HepG2 (cell line): ENCODE data around the gene NTM. TPM values are rescaled to one million over a fixed set of nuclear protein-coding genes. Genes with fewer than 3 reads are reported as not detected.

Source experiments
- ATAC-seq: fragments of 200-7000 bp; cut with Tn5 transposase; 3 replicates; pipeline ENCODE4 v1.9.1; 2020; ENCODE audit warnings: mild to moderate bottlenecking, moderate library complexity
- BruUV-seq: library from RNA; stranded (reverse); fragments of 400-500 nt; replicated peaks from 2 replicates; lab custom pipeline; 2021; lab: Mats Ljungman, UMichigan
- CTCF ChIA-PET: fragments of 300-600 bp; formaldehyde crosslinking; extraction: SDS; loops from one replicate; lab custom pipeline; 2021; ENCODE audit warnings: low total read pairs, inconsistent platforms, low intra/inter-chr PET ratio; lab: Yijun Ruan, JAX
- POLR2A ChIA-PET: fragments of 350-600 bp; sonication (Branson Sonifier 250); formaldehyde crosslinking; loops from one replicate; lab custom pipeline; 2020; ENCODE audit warnings: antibody characterized with exemption, inconsistent platforms; lab: Yijun Ruan, JAX
- DNase-seq: peaks from one replicate; pipeline ENCODE4 v3.0.0-alpha.2; 2015; ENCODE audit warnings: low spot score
- FAIRE-seq: peaks from 3 replicates; lab custom pipeline; 2011; peaks lifted over from hg19 to GRCh38; lab: Jason Lieb, UNC
- H2AFZ ChIP-seq: one replicate; pipeline ENCODE4 v1.6.1; 2011; ENCODE audit warnings: low read length, inconsistent platforms
- H3K27ac ChIP-seq: fragments of 300-600 bp; 3 replicates; pipeline ENCODE4 v1.8.0; 2011; ENCODE audit warnings: mixed run types, mild to moderate bottlenecking, mixed read lengths, low read length, inconsistent platforms; ENCODE audit not compliant: insufficient read depth; ENCODE audit errors: extremely low read length
- H3K27me3 ChIP-seq, 2 experiments: fragments of 200-600 bp in 1 of 2; 2 replicates in 1 of 2; 3 replicates in 1 of 2; pipeline versions ENCODE4 v1.6.0 to v1.8.0; 2011; ENCODE audit warnings: low read length in 2 of 2, mild to moderate bottlenecking in 2 of 2, moderate library complexity in 2 of 2, inconsistent platforms in 1 of 2; ENCODE audit not compliant: insufficient read depth in 2 of 2, control insufficient read depth in 1 of 2
- H3K36me3 ChIP-seq, 2 experiments: fragments of 200-600 bp in 1 of 2; replicated peaks in 1 of 2; 2 replicates in 1 of 2; 3 replicates in 1 of 2; pipeline versions ENCODE4 v1.5.1 to v1.8.0; 2011; ENCODE audit warnings: low read length in 2 of 2, inconsistent platforms in 1 of 2; ENCODE audit not compliant: insufficient read depth in 2 of 2, control insufficient read depth in 1 of 2
- H3K4me1 ChIP-seq: 2 replicates; pipeline ENCODE4 v1.5.1; 2012; ENCODE audit warnings: low read length, inconsistent platforms; ENCODE audit not compliant: insufficient read depth
- H3K4me2 ChIP-seq: 2 replicates; pipeline ENCODE4 v1.6.0; 2011; ENCODE audit warnings: low read depth, low read length, inconsistent platforms
- H3K4me3 ChIP-seq, 3 experiments: fragments of 200-600 bp in 1 of 3; sonication (generic), shearing (Covaris generic) in 1 of 3; replicated peaks in 1 of 3; 2 replicates each; pipeline ENCODE4 v1.5.1; 2011 to 2016; ENCODE audit warnings: low read length in 3 of 3, inconsistent platforms in 2 of 3, low read depth in 2 of 3, mild to moderate bottlenecking in 2 of 3, control low read depth in 1 of 3, mixed read lengths in 1 of 3; ENCODE audit not compliant: insufficient read depth in 1 of 3
- H3K79me2 ChIP-seq: one replicate; pipeline ENCODE4 v1.6.1; 2011; ENCODE audit warnings: low read length, inconsistent platforms; ENCODE audit not compliant: insufficient read depth
- H3K9ac ChIP-seq: 2 replicates; pipeline ENCODE4 v1.6.0; 2011; ENCODE audit warnings: mild to moderate bottlenecking, low read depth, low read length, inconsistent platforms; ENCODE audit not compliant: insufficient read depth
- H3K9me3 ChIP-seq: 2 replicates; pipeline ENCODE4 v1.5.1; 2012; ENCODE audit warnings: mild to moderate bottlenecking, low read length
- H4K20me1 ChIP-seq: 2 replicates; pipeline ENCODE4 v1.6.0; 2011; ENCODE audit warnings: inconsistent platforms, mild to moderate bottlenecking, low read length, moderate library complexity; ENCODE audit not compliant: insufficient read depth
- NFE2L2 ChIP-seq: fragments of 150-350 bp; IDR thresholded peaks from 2 replicates; pipeline ENCODE4 v1.6.1; 2014; ENCODE audit warnings: low read length
- SRF ChIP-seq: IDR thresholded peaks from 2 replicates; pipeline ENCODE4 v1.6.1; 2011; ENCODE audit warnings: mild to moderate bottlenecking, low read depth, low read length, moderate library complexity
- ZKSCAN1 ChIP-seq: fragments of 150-350 bp; IDR thresholded peaks from 2 replicates; pipeline ENCODE4 v1.6.1; 2014; ENCODE audit warnings: low read length
- ZNF3 ChIP-seq: IDR thresholded peaks from 2 replicates; pipeline ENCODE4 v1.7.0; 2017; ENCODE audit warnings: inconsistent platforms
- ZNF652 ChIP-seq: IDR thresholded peaks from 2 replicates; pipeline ENCODE4 v1.6.1; 2016; ENCODE audit warnings: low read depth, borderline replicate concordance
- WGBS: methylation state at CpG from one replicate; pipeline ENCODE4 v1.1.6; 2017; ENCODE audit warnings: low lambda C conversion rate; 5-methylcytosine and 5-hydroxymethylcytosine counted together
- in situ Hi-C: cut with HindIII; loops from 2 replicates; pipeline ENCODE4 v1.10.0; 2017; ENCODE audit warnings: low pct_unique_long_range_greater_than_20kb; ENCODE audit not compliant: extremely low pct_ligation_motif_present
- intact Hi-C: fragments of 100-400 bp; cut with micrococcal nuclease; formaldehyde crosslinking; loops from one replicate; pipeline ENCODE4 v1.10.0; 2022; ENCODE audit not compliant: unreplicated experiment
- polyA plus RNA-seq, 8 experiments: library from polyadenylated mRNA; depleted of rRNA in 3 of 8; stranded (reverse) in 7 of 8; unstranded in 1 of 8; fragments of >200 nt; fragmentation: Illumina TruSeq in 4 of 8; extraction: Trizol in 4 of 8; gene quantifications; 2 replicates each; pipeline versions ENCODE4 v1.2.1 to v1.2.3, GENCODE V29; 2011 to 2016; ENCODE audit warnings: low read depth in 4 of 8, missing spikeins in 1 of 8, mixed read lengths in 1 of 8; ENCODE audit not compliant: insufficient read depth in 1 of 8
- total RNA-seq, 5 experiments: library from RNA; depleted of rRNA; stranded (reverse); fragments of >200 nt; fragmentation: Illumina TruSeq; extraction: Trizol; gene quantifications; 2 replicates each; pipeline ENCODE4 v1.2.3, GENCODE V29; 2016; ENCODE audit warnings: low read depth in 1 of 5
- TF ChIP-seq, protein P1 (sequence below): sonication (generic); formaldehyde crosslinking; IDR thresholded peaks from 2 replicates; pipeline ENCODE4 v1.5.1; 2020; ENCODE audit warnings: missing genetic modification reagents, mild to moderate bottlenecking, borderline replicate concordance

Gene NTM
- total and polyA plus RNA-seq, 2 of the 13 experiments (the other 11 are each of a cell fraction or from before 2014, with no cell fraction given): not detected

GRCh38 chr11:131787119-131787518, 416.7 kb downstream of the NTM start (continued):
- no peak for TF ChIP-seq SRF
- TF ChIP-seq, protein P1, sequence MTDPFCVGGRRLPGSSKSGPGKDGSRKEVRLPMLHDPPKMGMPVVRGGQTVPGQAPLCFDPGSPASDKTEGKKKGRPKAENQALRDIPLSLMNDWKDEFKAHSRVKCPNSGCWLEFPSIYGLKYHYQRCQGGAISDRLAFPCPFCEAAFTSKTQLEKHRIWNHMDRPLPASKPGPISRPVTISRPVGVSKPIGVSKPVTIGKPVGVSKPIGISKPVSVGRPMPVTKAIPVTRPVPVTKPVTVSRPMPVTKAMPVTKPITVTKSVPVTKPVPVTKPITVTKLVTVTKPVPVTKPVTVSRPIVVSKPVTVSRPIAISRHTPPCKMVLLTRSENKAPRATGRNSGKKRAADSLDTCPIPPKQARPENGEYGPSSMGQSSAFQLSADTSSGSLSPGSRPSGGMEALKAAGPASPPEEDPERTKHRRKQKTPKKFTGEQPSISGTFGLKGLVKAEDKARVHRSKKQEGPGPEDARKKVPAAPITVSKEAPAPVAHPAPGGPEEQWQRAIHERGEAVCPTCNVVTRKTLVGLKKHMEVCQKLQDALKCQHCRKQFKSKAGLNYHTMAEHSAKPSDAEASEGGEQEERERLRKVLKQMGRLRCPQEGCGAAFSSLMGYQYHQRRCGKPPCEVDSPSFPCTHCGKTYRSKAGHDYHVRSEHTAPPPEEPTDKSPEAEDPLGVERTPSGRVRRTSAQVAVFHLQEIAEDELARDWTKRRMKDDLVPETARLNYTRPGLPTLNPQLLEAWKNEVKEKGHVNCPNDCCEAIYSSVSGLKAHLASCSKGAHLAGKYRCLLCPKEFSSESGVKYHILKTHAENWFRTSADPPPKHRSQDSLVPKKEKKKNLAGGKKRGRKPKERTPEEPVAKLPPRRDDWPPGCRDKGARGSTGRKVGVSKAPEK (CRISPR knock-in tag): no peak
- TF ChIP-seq ZKSCAN1: no peak
- TF ChIP-seq ZNF3 (CRISPR knock-in tag): no peak

DNA sequence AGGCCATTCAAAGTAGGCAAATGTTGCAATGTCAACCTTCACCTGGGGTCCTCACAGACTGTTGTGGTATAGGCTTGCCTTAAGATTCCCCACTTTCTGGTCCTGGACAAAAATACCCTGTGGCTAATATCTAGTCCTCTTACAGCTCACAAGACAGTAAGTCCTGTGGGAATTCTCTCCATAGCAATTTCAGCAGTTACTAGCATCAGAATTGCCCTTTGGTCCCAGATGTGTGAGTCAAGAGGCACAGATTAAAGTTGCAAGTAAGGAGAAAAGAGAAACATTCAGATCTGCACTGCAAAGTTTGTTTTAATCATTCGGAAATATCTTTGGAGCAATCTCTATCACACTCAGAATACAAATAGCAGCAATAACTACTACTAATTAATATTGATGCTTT, 420.2 kb downstream of the NTM start:
- POLR2A ChIA-PET: no interaction called here
- in situ Hi-C loops: no loop called here

More for the DNA sequence above, 420.2 kb downstream of the NTM start:
- Histone ChIP-seq H3K4me1 (no peaks in the 10 kb centered on the region), H3K4me2 (no peak overlapping the region), H3K4me3 (no peak overlapping the region), H3K27ac (no peak overlapping the region), H3K27me3 (peaks cover under 1 to 8% of the 10 kb centered on the region in 2 experiments; a peak in 1 of 5 replicates), H3K9ac (no peak overlapping the region), H2AFZ (no peak overlapping the region), H3K9me3 (no peaks in the 10 kb centered on the region), H4K20me1 (no peaks in the 10 kb centered on the region), H3K36me3 (no peaks in the 10 kb centered on the region), H3K79me2 (no peaks in the 10 kb centered on the region)
- BruUV-seq: no TSS peak
- CTCF ChIA-PET: no interaction called here
- WGBS: 0% methylated on average over 1 of the region's 1 CpG
- FAIRE-seq (no peak), DNase-seq (no peak), ATAC-seq (no peak)
- intact Hi-C loops: no loop called here
- TF ChIP-seq NFE2L2 (no peak), ZNF652 (CRISPR knock-in tag) (no peak)
